Fibroblast of pulmonary artery (primary cell): Measurements from ENCODE around the gene GUCY2C.

Experiments
- DNase-seq: peaks from one replicate; pipeline ENCODE4 v3.0.0-alpha.2; 2010; ENCODE audit warnings: low read depth
- H3K4me3 ChIP-seq: replicated peaks from 2 replicates; pipeline ENCODE4 v1.5.1; 2011; ENCODE audit warnings: low read depth, mild to moderate bottlenecking, control low read depth, low read length, moderate library complexity
- TF ChIP-seq, protein P1 (sequence below): IDR thresholded peaks from 2 replicates; pipeline ENCODE4 v1.5.1; 2011; ENCODE audit warnings: mild to moderate bottlenecking, control low read depth, low read length, inconsistent platforms; ENCODE audit errors: missing control alignments

GUCY2C gene

DNA sequence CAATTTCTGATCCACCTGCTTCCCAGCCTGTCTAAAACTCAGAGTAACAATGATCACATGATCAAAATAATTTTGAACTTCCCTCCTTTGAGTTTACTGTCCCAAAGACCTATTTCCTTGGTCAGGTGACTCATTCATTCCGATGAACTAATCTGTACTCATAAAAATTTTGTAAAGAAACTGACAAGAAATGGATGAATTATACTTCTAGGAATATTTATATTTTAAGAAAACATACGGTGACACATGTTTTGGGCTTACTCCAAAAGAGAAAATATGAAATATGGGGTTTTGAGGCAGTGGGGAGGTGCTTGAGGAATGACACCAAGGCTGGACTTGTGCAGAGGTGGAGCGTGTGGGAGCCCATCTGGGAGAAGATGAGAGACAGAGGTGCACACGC, 42.0 kb downstream of the GUCY2C start:
- DNase-seq: no peak
- no peak overlapping the region for H3K4me3 ChIP-seq
- TF ChIP-seq, protein P1, sequence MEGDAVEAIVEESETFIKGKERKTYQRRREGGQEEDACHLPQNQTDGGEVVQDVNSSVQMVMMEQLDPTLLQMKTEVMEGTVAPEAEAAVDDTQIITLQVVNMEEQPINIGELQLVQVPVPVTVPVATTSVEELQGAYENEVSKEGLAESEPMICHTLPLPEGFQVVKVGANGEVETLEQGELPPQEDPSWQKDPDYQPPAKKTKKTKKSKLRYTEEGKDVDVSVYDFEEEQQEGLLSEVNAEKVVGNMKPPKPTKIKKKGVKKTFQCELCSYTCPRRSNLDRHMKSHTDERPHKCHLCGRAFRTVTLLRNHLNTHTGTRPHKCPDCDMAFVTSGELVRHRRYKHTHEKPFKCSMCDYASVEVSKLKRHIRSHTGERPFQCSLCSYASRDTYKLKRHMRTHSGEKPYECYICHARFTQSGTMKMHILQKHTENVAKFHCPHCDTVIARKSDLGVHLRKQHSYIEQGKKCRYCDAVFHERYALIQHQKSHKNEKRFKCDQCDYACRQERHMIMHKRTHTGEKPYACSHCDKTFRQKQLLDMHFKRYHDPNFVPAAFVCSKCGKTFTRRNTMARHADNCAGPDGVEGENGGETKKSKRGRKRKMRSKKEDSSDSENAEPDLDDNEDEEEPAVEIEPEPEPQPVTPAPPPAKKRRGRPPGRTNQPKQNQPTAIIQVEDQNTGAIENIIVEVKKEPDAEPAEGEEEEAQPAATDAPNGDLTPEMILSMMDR: no peak

DNA sequence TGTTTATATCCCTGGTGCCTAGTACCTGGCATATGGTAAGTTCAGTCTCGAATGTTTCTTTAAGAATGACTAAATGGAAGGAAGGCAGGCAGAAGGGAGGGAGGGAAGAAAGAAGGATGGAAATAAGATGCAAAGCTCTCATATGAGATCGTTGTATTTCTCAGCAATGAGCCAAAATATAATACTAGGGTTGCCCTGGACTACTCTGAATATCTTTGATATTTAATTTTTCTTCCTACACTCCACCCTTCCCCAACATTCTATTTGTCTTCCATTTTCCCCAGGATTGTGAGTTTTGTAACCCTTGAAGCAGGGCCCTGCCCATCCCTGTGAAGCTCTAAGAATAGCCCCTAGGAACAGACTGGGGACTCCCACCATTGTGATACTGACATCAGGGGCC, 43.9 kb downstream of the GUCY2C start:
- TF ChIP-seq, protein P1: no peak
- DNase-seq: no peak
- no peak overlapping the region for H3K4me3 ChIP-seq

DNA sequence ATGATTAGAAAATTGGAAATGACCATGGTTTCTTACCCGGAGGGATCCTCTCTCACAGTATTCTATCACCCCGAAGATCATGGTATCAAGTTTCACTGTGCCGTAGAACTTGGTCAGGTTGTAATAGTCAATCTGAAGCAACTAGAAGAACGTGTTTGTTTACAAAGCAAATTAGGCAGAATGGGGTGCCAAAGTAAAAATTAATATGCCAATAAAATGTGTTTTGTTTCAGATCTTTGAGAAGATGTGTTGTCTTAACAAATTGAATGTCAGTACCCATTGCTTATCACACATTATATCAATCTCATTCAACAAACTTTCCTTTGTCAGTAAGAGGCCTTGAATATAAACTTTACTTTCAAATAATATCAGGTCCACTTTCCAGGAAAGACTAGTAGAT, 45.0 kb downstream of the GUCY2C start:
- TF ChIP-seq, protein P1: no peak
- no peak overlapping the region for H3K4me3 ChIP-seq
- DNase-seq: no peak

DNA sequence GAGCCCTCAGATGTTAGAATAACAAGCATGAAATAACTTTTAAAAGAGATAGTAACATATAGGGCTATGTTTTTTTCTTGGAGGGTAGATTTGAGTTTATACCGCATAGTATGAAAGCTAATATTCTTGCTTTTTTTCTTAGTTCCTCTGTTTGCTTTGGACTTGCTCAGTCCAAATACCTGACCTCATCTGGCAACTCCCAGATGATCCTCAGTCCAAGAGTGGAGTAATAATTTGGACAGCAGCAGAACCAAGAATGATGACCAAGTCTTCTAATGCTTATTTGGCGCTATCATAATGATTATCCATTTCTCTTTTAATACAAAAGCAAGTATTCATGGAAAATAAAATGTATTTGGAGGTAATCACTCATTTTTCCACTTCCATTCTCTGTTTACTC, 45.6 kb downstream of the GUCY2C start:
- no peak overlapping the region for H3K4me3 ChIP-seq
- DNase-seq: no peak
- TF ChIP-seq, protein P1: no peak

DNA sequence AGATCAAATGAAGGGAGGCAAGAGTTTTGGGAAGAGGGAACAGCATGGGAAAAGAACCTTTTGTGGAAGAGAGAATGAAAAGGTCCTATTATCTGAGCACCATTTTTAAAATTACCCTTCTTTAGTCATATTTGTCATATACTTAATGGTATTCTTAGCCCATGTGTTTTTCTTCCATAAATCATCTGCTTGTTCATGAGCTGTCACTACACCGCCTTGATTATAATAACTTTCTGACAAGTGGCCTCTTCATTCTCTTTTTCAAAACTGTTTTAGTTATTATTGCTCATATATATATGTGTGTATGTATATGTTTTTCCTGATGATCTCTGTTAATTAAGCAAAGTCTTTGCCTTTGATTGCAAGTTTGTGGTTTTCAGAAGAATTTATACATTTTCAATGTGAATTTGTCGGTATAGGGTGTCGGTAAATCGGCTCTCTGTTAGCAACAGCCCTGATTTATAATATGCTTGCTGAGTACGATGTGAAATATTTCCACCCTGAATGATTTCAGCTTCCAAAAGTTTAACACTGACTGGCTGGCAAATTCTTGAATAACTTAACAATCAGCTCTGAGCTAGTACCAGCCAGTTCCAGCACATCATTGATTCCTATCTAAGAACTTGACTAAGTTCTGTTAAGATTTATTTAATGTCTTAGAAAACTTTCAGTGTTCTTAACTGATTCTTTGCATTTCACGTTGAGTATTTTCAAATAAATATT, 49.2 kb downstream of the GUCY2C start:
- TF ChIP-seq, protein P1: no peak
- no peak for DNase-seq
- no peak overlapping the region for H3K4me3 ChIP-seq

DNA sequence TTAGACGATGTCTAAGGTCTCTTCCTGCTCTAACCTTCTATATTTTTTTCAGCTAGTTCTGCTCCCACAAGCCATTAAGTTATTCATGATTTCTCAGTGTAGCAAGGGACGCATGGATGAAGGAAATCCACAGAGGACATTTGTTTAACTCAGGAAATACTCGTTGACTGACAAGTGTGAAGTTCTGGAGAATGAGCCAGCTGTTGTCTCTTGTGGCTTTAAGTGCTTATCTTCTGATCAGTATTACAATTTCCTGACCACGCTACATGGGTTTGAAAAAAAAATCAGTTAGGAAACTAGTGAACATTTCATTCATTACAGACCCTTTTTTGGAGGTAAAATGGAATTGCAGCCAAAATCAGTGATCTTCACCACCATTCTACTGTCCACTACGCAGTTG, 53.1 kb downstream of the GUCY2C start:
- TF ChIP-seq, protein P1: no peak
- DNase-seq: peak; percentile 16
- no peak overlapping the region for H3K4me3 ChIP-seq

DNA sequence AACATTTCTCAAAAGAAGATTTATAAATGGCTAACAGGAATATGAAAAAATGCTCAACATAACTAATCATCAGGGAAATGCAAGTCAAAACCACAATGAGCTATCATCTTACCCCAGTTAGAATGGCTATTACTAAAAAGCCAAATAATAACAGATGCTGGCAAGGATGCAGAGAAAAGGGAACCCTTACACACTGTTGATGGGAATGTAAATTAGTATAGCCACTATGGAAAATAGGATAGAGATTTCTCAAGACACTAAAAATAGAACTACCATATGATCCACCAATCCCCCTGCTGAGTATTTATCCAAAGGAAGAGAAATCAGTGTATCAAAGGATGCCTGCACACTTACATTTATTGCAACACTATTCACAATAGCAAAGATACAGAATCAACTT, 58.3 kb downstream of the GUCY2C start:
- H3K4me3 ChIP-seq: no peak overlapping the region
- no peak for DNase-seq
- TF ChIP-seq, protein P1: no peak
